AG04450 (cell line): ENCODE measurements around the gene MRC1. TPM values are rescaled to one million over a fixed set of nuclear protein-coding genes. Genes with fewer than 3 reads are reported as not detected.

ENCODE experiments used
- CTCF ChIA-PET: fragments of 300-600, 350-600 bp; formaldehyde crosslinking; extraction: SDS; loops from one replicate; lab custom pipeline; 2022; ENCODE audit warnings: antibody characterized with exemption, inconsistent platforms; lab: Charles Lee
- POLR2A ChIA-PET: fragments of 350-600 bp; formaldehyde crosslinking; extraction: SDS; loops from one replicate; lab custom pipeline; 2021; ENCODE audit warnings: antibody characterized with exemption, inconsistent platforms; lab: Yijun Ruan, JAX
- DNase-seq: peaks from one replicate; pipeline ENCODE4 v3.0.0-alpha.2; 2011; ENCODE audit warnings: low read depth, low spot score
- H3K27ac ChIP-seq: one replicate; pipeline ENCODE4 v1.5.1; 2012; ENCODE audit warnings: low read depth, low read length, control low read depth
- H3K27me3 ChIP-seq: one replicate; pipeline ENCODE4 v1.6.0; 2012; ENCODE audit warnings: low read length; ENCODE audit not compliant: control insufficient read depth, insufficient read depth
- H3K4me3 ChIP-seq: 2 replicates; pipeline ENCODE4 v1.5.1; 2011; ENCODE audit warnings: mild to moderate bottlenecking, low read depth, low read length, control low read depth
- H3K9me3 ChIP-seq: 2 replicates; pipeline ENCODE4 v1.5.1; 2012; ENCODE audit warnings: low read length; ENCODE audit not compliant: control insufficient read depth, insufficient read depth
- polyA plus RNA-seq: library from polyadenylated mRNA; depleted of rRNA; stranded (reverse); fragments of >200 nt; gene quantifications from 2 replicates; pipeline ENCODE4 v1.2.3, GENCODE V29; 2011
- TF ChIP-seq, protein P1 (sequence below): IDR thresholded peaks from 2 replicates; pipeline ENCODE4 v1.5.1; 2011; ENCODE audit warnings: low read depth, low read length, control low read depth, inconsistent platforms

Gene MRC1
- polyA plus RNA-seq, 1 experiment: not detected

DNA sequence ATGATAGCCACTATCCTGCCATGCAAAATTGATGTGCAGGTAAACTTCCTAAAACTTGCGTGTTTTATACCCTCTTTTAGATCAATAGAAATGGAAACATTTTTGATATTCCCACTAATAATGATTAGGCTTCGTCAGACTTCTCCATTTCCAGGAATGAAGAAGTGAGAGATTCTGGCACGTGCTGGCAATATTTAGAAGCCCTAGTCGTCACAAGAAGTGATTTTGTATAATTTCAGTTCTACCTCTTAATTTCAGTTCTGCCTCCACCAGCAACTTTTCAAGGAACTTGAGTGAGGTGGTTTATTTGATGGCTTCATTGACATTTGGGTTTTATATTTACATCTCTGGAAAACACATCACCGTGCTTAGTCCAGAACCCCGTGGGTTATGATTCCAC lies 61.9 kb downstream of the MRC1 start:
- Histone ChIP-seq H3K27me3 (peaks cover 16% of the 10 kb centered on the region), H3K27ac (no peak overlapping the region), H3K4me3 (no peak overlapping the region), H3K9me3 (no peaks in the 10 kb centered on the region)
- POLR2A ChIA-PET: no interaction called here
- TF ChIP-seq, protein P1, sequence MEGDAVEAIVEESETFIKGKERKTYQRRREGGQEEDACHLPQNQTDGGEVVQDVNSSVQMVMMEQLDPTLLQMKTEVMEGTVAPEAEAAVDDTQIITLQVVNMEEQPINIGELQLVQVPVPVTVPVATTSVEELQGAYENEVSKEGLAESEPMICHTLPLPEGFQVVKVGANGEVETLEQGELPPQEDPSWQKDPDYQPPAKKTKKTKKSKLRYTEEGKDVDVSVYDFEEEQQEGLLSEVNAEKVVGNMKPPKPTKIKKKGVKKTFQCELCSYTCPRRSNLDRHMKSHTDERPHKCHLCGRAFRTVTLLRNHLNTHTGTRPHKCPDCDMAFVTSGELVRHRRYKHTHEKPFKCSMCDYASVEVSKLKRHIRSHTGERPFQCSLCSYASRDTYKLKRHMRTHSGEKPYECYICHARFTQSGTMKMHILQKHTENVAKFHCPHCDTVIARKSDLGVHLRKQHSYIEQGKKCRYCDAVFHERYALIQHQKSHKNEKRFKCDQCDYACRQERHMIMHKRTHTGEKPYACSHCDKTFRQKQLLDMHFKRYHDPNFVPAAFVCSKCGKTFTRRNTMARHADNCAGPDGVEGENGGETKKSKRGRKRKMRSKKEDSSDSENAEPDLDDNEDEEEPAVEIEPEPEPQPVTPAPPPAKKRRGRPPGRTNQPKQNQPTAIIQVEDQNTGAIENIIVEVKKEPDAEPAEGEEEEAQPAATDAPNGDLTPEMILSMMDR: no peak
- CTCF ChIA-PET: interaction anchor here (1.9 kb wide), 1 partner anchor 346 kb away, joined by 5 read pairs; no protein-coding TSS in a partner anchor
- DNase-seq: no peak

DNA sequence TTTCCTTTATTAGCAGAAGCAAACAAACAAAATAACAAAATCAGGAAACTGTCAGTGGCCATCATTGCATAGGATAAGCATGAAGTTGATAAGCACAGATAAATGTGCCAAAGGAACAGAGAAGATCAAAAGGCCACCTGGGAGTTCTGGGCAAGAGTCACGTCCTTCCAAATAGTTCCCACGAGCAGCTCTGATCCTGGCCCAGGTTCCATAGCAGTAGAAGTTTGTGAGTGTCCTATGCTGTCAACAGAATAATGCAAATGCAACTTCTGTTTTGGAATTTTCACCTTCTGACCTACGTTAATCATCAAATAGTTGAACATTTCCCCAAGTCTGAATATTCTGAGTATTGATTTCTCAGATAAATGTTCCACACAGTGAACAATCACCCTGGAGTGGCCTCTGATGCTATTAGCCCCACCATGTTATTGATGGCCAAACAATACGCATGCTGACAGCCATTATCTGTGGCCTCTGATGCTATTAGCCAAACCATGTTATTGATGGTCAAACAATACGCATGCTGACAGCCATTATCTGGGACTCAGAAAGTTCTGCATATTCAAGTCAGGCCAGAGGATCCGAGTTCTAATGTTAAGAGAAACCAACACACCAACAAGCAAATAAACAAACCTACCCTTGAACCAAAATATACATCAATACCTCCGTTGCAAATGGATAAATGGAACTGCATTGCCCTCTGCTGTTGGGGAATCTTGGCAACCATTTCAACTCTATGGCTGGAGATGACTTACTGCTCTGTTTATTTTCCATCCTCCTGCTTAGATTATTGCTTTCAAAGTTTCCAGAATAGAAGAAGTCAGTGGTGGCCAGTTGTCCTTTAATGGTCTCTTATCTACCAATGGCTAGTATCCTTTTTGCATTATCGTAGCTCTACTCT lies 63.3 kb downstream of the MRC1 start:
- Histone ChIP-seq H3K27ac (no peak overlapping the region), H3K27me3 (peaks cover 16% of the 10 kb centered on the region), H3K9me3 (no peaks in the 10 kb centered on the region), H3K4me3 (no peak overlapping the region)
- TF ChIP-seq, protein P1: peak; percentile 33
- DNase-seq: no peak
- POLR2A ChIA-PET: no interaction called here
- CTCF ChIA-PET: interaction anchor here (0.6 to 2.4 kb wide), 4 partner anchors 24 to 565 kb away, joined by 3 to 7 read pairs (median 4); no protein-coding TSS in a partner anchor

DNA sequence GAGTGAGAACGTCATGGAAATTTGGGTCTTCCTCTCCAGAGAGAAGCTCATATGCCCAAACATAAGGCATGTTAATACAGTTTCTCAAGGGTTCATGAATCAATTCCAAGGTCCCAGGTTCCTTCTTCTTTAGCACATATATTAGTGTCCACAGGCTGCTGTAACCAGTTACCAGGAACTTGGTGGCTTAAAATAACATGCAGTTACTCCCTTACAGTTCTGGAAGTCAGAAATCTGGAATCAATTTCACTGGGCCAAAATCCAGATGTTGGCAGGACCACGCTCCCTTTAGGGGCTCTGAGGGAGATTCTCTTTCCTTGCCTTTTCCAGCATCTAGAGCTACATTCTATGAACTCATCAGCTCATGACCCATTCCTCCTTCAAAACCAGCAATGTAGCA lies 64.8 kb downstream of the MRC1 start:
- ChIA-PET POLR2A (no interaction called here), CTCF (interaction anchor here (0.5 to 2.4 kb wide), 2 partner anchors 26 to 459 kb away, joined by 3 to 7 read pairs; no protein-coding TSS in a partner anchor)
- TF ChIP-seq, protein P1: no peak
- no peak overlapping the region for H3K4me3 ChIP-seq
- no peaks in the 10 kb centered on the region for H3K9me3 ChIP-seq
- H3K27me3 ChIP-seq: peaks cover 7% of the 10 kb centered on the region
- no peak for DNase-seq
- H3K27ac ChIP-seq: no peak overlapping the region

DNA sequence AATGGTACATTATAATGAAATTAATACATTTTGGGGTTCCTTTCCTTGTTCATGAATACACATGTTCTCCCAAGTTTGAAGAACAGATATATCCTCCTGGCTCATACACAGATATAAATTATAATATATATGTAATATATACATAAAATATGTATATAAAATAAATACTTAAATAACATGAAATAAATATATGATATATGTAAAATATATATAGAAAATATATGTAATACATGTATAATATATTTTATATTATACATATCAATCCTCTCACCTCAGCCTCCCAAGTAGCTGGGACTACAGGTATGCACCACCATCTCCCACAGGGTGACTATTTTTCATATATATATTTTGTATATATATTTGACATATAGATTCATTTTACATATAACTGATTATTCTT lies 68.0 kb downstream of the MRC1 start:
- H3K4me3 ChIP-seq: no peak overlapping the region
- peaks cover 4% of the 10 kb centered on the region for H3K27me3 ChIP-seq
- ChIA-PET POLR2A (no interaction called here), CTCF (no interaction called here)
- TF ChIP-seq, protein P1: no peak
- DNase-seq: no peak
- no peak overlapping the region for H3K27ac ChIP-seq
- H3K9me3 ChIP-seq: no peaks in the 10 kb centered on the region

DNA sequence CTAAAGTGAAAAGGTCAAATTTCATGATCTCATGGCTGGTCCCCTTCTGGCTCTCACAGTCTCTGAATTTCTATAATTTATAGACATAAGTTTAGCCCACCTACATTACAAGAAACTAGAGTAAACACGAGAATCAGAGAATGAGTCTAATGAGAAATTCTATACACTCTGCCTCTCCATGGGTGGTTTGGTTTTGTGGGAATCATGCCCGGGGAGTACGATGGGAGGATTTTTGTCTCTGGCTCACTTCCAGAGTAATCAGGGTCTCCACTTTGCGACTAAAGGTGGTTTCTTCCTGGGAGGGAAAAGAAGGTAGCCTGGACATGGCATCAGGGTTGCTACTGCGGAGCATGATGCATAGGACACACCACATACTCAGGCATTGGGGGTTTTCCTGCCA lies 69.7 kb downstream of the MRC1 start:
- Histone ChIP-seq H3K9me3 (no peaks in the 10 kb centered on the region; the same call in 1 of the 2 replicates), H3K4me3 (no peak overlapping the region), H3K27ac (no peak overlapping the region), H3K27me3 (peaks cover 2% of the 10 kb centered on the region)
- POLR2A ChIA-PET: no interaction called here
- DNase-seq: no peak
- CTCF ChIA-PET: no interaction called here
- TF ChIP-seq, protein P1: no peak
